Amniotic stem cell (primary cell): ENCODE measurements around the gene CHKA.
"Not testable (repeated sequence)": the region's sequence is repeated elsewhere in the genome, so short reads cannot be mapped to it uniquely, and the experiment has no call there.

Experiments
- DNase-seq: peaks from one replicate; lab custom pipeline; 2025; lab: John Stamatoyannopoulos, UW

CHKA gene

DNA sequence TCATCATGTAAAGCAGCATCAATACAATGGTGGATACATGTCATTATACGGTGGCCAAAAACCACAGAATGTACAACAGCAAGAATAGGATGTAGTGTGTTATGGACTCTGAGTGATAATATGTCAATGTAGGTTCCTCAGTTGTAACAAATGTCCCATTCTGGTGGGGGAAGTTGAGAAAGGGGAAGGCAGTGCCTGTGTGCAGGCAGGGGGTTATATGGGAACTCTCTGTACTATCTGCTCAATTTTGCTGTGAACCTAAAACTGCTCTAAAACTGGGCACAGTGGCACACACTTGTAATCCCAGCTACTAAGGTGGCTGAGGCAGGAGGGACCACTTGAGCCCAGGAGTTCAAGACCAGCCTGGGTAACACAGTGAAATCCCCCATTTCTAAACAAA is 5.9 kb downstream of the CHKA start:
- no peak for DNase-seq

DNA sequence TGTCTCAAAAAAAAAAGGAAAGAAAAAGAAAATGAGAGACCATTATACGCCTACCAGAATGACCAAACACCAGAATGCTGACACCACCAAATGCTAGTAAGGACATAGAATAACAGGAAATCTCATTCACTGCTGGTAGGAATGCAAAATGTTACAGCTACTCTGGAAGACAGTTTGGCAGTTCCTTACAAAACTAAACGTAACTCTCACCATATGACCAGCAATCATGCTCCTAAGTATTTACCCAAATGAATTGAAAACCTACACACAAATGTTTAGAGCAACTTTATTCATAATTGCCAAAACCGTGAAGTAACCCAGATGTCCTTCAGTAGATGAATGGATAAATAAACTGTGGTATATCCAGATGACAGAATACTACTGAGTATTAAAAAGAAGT is 7.2 kb downstream of the CHKA start:
- no peak for DNase-seq

- DNase-seq: no peak
Observed at GRCh38 chr11:68107689-68108088, 13.5 kb downstream of the CHKA start.

- DNase-seq: no peak
Observed at GRCh38 chr11:68106165-68106940, 14.8 kb downstream of the CHKA start.

- DNase-seq: no peak
Observed at GRCh38 chr11:68099474-68100405, 21.4 kb downstream of the CHKA start.

GRCh38 chr11:68099057-68099456 is 22.1 kb downstream of the CHKA start:
- DNase-seq: no peak

GRCh38 chr11:68096962-68097361 is 24.2 kb downstream of the CHKA start:
- DNase-seq: no peak

DNA sequence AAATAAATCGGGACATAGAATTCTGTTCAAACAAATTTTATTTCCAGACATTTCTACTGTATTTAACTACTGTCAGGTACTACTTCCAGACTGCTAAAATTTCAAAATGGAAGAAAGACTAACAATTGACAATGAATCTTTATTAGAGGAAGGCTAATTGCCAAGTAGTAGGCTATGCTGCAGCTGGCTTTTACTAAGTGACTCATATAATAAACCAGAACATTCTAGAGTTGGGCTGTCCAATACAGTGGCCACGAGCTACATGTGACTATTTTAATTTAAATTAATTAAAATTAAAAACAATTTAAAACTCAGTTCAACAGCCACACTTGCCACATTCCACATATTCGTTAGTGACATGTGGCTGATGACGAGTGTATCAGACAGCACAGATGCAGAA is 27.6 kb downstream of the CHKA start:
- DNase-seq: no peak

DNA sequence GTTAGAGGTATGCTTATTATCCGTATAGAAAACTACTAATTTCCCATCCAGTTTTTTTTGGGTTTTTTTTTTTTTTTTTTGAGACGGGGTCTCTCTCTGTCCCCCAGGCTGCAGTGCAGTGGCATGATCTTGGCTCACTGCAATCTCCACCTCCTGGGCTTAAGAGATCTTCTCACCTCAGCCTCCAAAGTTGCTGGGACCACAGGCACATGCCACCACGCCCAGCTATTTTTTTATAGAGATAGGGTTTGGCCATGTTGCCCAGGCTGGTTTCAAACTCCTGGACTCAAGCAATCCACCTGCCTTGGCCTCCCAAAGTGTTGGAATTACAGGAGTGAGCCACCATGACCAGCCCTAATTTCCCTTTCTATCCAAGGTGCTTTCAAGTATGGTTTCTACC is 28.2 kb downstream of the CHKA start:
- DNase-seq: not testable (repeated sequence)

DNA sequence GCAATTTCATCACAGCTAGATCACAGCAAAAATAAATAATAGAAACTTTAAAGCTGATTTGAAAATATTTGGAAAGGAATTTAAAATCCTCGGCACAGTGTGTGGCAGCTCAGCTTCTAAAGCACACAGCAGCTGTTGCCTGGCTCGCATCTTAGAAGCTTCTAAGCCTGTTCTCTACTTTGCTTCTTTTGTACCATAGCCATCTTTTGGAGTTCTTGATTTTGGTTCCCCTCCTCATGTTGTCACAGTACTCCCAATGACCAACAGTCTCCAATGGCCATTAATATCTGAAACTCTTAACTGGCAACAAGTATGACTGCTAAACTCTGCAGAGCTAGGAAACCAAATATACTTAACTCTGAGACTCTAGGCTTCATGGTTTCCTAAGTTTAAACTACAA is 28.8 kb downstream of the CHKA start:
- DNase-seq: no peak

DNA sequence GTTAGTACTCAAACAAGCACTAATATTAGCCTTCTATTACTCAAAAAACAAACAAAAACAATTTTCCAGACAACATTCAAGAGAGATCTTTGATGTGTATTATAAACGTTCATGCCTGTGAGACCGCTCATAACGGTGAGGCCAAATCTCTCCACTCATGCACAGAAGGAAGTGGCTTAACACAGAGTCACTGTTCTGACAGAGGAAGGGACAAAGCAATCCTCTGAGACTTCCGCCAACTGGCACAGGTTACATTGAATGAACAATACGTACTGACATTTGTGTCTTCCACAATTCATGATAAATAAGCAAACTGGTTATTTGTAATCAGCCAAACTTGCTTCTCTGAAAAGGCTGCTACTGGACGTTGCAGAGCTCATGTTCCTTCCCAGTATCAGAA is 30.5 kb downstream of the CHKA start:
- no peak for DNase-seq

DNA sequence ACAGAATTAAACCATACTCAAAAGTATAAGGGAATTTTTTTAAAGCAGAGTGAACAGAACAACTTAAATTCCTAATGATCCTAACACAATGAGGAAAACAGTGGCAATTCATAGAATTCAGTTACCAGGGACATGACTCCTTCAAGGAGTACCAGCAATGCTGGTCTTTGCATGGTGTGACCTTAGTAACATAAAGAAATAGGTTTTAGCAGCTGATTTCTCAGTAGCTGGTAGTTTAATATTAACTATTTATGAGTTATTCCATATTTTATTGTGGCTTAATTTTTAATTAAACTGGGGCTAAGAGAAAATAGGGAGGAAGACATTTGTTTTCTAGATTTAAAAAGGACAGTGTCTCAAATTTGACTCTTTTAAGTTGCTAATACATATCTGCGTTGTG is 30.9 kb downstream of the CHKA start:
- no peak for DNase-seq

- no peak for DNase-seq
Observed at GRCh38 chr11:68089679-68090078, 31.5 kb downstream of the CHKA start.

DNA sequence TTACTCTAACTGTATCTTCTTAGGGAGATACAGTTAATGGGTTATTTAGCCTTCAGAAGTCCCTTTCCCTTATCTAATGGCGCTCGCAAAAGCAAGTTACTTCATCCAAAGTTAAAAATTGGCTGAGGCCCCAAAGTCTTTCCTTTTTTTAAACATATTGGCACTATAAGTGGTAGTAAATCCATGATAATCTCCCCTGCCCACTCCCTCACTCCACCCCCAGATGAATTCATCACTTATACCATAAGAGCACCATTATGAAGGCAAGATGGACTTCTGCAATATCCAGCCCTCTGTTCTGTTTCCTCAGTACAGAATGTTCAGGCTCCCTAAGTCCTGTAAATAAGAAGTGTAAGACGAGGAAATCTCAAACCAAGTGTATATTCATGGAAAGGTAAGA is 37.7 kb downstream of the CHKA start:
- no peak for DNase-seq

DNA sequence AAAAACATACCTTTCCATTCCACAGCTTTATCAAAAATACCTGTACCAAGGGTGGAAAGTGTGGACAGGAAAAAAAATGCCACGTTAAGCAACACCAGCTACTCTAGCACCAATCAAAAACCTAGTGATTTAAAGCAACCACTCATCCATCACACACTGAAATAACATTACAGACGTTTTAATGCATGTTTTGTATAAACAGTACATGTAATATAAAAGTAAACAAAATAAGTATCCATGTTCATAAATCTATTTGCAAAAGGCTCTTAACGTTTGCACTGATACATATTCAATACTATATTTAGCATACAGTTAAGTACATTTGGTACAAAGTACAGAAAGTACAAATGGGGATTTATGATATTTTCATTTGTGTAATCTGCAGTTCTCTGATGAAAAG is 38.7 kb downstream of the CHKA start:
- DNase-seq: no peak

GRCh38 chr11:68081691-68082090 is 39.5 kb downstream of the CHKA start:
- DNase-seq: no peak

DNA sequence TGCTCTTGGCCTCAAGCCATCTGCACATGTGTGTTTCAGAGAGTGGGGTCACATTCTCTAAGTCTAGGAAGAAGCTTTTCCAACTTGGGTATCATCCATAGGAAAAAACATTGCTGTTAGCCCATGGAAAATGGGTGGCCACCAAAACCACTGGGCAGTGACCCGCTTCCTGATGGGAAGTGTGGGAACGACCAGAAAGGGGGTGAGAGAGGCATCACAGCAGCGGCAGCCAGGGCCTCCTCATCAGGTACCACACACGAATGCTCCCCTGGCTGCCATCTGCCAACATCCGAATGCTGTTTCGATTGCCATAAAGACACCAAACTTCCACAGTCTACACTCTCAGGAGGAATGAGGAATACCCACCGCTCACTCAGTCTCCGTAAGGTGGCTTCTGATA is 40.3 kb downstream of the CHKA start:
- no peak for DNase-seq

- DNase-seq: no peak
Observed at GRCh38 chr11:68077617-68078582, 43.3 kb downstream of the CHKA start.

DNA sequence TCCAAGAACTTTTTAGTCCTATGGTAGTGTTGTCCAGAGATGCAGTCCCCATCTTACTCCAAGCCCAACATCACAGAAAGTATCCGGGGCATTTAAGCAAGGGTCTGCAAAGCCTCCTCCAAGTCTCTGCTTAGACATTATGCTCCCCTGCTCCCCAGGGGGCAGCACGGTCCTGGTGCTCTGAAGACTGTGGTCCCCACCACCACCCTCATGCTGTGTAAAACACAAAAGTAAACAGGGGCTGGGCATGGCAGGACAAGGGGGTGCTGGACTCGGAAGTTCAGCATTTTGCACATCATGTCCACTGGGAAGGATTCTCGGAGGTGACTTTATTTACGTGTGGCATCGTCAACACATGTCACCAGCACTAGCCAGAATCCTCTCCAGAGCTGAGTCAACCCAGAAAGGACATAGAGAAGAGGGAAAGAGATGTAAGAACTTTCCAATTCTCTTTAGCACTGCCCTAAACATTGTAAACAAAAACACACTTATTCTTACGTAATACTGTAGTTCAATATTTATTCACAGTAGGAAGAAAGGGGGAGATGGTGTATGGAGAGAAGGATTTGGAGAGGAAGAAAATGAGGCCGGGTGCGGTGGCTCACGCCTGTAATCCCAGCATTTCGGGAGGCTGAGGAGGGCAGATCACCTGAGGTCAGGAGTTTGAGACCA is 44.7 kb downstream of the CHKA start:
- no peak for DNase-seq

DNA sequence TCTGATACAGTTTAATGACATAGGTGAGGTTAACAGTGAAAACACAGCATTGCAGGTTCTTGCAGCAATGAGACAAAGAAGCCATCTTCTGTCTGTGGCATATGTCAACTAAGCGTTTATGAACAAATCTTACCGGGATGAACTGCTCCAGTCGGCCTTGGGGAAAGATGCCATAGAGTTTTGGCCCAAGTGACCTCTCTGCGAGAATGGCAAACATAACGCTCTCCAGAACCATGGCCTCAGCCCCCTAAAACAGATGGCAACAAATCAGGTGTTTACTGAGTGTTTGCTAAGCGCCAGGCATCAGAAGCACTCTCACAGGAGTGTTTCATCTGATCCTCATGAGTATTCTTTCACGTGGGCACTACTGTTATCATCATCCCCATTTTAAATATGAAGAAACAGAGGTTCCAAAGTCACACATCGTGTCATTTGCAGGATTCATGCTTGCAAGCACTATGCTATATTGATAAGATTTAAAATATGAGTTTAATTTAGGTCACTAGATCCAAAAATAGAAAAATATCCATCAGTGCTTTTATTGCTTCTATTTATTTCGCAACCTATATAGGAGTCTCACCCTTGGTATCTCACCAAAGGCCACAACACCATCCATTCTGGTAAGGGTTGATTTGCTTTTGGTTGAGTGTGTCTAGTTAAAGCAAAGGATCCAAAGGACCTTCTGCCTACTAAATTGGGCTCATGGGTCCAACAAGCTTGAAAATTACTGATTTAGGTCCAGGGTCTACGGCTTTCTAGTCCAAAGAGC is 46.4 kb downstream of the CHKA start:
- no peak for DNase-seq
